ENCODE results near the gene HIRA. TPM values are rescaled to one million over a fixed set of nuclear protein-coding genes. Genes with fewer than 3 reads are reported as not detected.

HIRA gene
- total RNA-seq, 1 donor from 2014 or later, result 27.9 TPM

- no peaks in the 10 kb centered on the region for H3K4me1 ChIP-seq
- no peak overlapping the region for H3K27ac ChIP-seq
- ATAC-seq (no peak), DNase-seq (no peak)
- H3K9me3 ChIP-seq, result no peaks in the 10 kb centered on the region
- H3K4me3 ChIP-seq, result no peak overlapping the region
- no peak for TF ChIP-seq CTCF (IDR thresholded peaks at IDR 0.05)
- intact Hi-C loops (cut with DNase I), result no loop called here
- H3K36me3 ChIP-seq, result peaks cover 90% of the 10 kb centered on the region
- H3K27me3 ChIP-seq (ENCODE audit: low read depth), result no peaks in the 10 kb centered on the region
Measured at GRCh38 chr22:19455033-19455432, 23.5 kb upstream of the HIRA start.

- no peaks in the 10 kb centered on the region for H3K9me3 ChIP-seq
- intact Hi-C loops (cut with DNase I), result no loop called here
- H3K4me1 ChIP-seq, result no peaks in the 10 kb centered on the region
- H3K4me3 ChIP-seq, result no peak overlapping the region
- TF ChIP-seq CTCF (IDR thresholded peaks at IDR 0.05), result no peak
- ATAC-seq, result no peak
- DNase-seq, result no peak
- no peaks in the 10 kb centered on the region for H3K27me3 ChIP-seq (ENCODE audit: low read depth)
- peaks cover 88% of the 10 kb centered on the region for H3K36me3 ChIP-seq
- H3K27ac ChIP-seq, result no peak overlapping the region
Measured at GRCh38 chr22:19454156-19454555, 22.6 kb upstream of the HIRA start.

GRCh38 chr22:19453718-19454117 lies 22.2 kb upstream of the HIRA start:
- peaks cover 3% of the 10 kb centered on the region for H3K4me1 ChIP-seq
- H3K27me3 ChIP-seq (ENCODE audit: low read depth), result no peaks in the 10 kb centered on the region
- no peak overlapping the region for H3K27ac ChIP-seq
- DNase-seq, result no peak
- intact Hi-C loops (cut with DNase I), result no loop called here
- no peak overlapping the region for H3K4me3 ChIP-seq
- H3K36me3 ChIP-seq, result peaks cover 85% of the 10 kb centered on the region
- ATAC-seq, result no peak
- H3K9me3 ChIP-seq, result no peaks in the 10 kb centered on the region
- no peak for TF ChIP-seq CTCF (IDR thresholded peaks at IDR 0.05)

GRCh38 chr22:19451570-19451969 lies 20.0 kb upstream of the HIRA start:
- TF ChIP-seq CTCF (IDR thresholded peaks at IDR 0.05), result no peak
- H3K4me1 ChIP-seq, result peaks cover 15% of the 10 kb centered on the region
- H3K9me3 ChIP-seq, result no peaks in the 10 kb centered on the region
- H3K4me3 ChIP-seq, result no peak overlapping the region
- DNase-seq (no peak), ATAC-seq (no peak)
- H3K27me3 ChIP-seq (ENCODE audit: low read depth), result no peaks in the 10 kb centered on the region
- no peak overlapping the region for H3K27ac ChIP-seq
- intact Hi-C loops (cut with DNase I), result no loop called here
- H3K36me3 ChIP-seq, result peaks cover 63% of the 10 kb centered on the region

GRCh38 chr22:19450363-19451175 lies 19.0 kb upstream of the HIRA start:
- Histone ChIP-seq H3K4me3 (no peak overlapping the region), H3K4me1 (peaks cover 25% of the 10 kb centered on the region), H3K9me3 (no peaks in the 10 kb centered on the region), H3K36me3 (peaks cover 53% of the 10 kb centered on the region), H3K27me3 (ENCODE audit: low read depth) (no peaks in the 10 kb centered on the region), H3K27ac (no peak overlapping the region)
- intact Hi-C loops (cut with DNase I), result no loop called here
- no peak for ATAC-seq
- DNase-seq, result no peak
- no peak for TF ChIP-seq CTCF (IDR thresholded peaks at IDR 0.05)

All from lower lobe of right lung (tissue), 2 donors.